ENCODE measurements around the gene PALLD.
A peak's percentile ranks its signal among the peaks of the same experiment; 100 is the strongest.

DNA sequence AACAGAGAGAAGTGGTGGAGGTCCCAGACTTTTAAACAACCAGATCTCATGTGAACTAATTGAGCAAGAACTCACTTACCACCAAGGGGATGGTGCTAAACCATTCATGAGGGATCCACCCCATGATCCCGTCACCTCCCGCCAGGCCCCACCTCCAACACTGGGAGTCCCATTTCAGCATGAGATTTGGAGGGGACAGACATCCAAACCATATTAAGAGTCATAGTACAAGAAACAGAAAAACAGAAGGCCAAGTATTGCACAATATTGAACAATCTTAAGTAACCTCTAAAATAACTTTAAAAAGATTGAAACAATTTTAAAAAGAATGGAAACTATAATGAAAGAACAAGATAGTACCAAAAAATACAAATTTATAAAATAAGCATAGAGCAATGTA, 403.2 kb downstream of the PALLD start:
- TF ChIP-seq, protein P1, sequence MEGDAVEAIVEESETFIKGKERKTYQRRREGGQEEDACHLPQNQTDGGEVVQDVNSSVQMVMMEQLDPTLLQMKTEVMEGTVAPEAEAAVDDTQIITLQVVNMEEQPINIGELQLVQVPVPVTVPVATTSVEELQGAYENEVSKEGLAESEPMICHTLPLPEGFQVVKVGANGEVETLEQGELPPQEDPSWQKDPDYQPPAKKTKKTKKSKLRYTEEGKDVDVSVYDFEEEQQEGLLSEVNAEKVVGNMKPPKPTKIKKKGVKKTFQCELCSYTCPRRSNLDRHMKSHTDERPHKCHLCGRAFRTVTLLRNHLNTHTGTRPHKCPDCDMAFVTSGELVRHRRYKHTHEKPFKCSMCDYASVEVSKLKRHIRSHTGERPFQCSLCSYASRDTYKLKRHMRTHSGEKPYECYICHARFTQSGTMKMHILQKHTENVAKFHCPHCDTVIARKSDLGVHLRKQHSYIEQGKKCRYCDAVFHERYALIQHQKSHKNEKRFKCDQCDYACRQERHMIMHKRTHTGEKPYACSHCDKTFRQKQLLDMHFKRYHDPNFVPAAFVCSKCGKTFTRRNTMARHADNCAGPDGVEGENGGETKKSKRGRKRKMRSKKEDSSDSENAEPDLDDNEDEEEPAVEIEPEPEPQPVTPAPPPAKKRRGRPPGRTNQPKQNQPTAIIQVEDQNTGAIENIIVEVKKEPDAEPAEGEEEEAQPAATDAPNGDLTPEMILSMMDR (IDR thresholded peaks at IDR 0.05): no peak
- TF ChIP-seq POLR2AphosphoS5 (IDR thresholded peaks at IDR 0.05) (peak; percentile 42 to 70), POLR2A (IDR thresholded peaks at IDR 0.05; ENCODE audit: low read depth) (no peak), EP300 (IDR thresholded peaks at IDR 0.05) (no peak)
